Measurements from ENCODE around the gene CTXN3. TPM values are rescaled to one million over a fixed set of nuclear protein-coding genes. Genes with fewer than 3 reads are reported as not detected.

Gene CTXN3
- total and polyA plus RNA-seq, 10 of the 15 experiments (the other 5 are each of a cell fraction or from before 2014, with no cell fraction given), result not detected

DNA sequence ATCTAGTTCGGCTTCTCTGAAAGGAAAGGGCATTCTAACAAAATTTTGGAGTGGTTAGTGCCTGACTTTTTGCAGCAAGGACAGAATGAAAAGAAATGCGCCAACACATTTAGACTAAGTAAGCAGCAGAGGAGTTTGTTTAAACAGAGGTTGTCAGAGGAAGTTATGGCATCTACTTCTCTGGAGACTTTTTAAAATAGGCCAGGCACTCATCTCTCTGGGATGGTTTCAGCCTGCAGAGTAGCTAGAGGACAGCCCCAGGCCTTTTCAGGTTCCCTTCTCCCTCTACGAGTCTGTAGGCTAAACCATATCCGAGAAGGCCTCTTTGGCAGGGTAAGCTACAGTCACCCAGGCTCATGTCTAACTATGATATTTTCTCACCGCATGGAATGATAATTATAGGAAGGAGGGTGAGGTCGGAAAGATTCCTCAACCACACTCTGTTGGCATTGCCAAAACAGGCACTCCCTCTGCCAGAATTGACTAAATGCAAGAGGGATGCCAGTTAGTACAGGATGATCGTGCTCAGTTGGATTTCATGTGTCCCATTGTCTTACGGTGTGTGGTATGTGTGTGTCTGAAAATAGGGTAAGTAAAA, 1.4 kb upstream of the CTXN3 start:
- H3K27ac ChIP-seq (ENCODE audit: control insufficient read depth, insufficient read depth), result no peak overlapping the region
- FAIRE-seq (no peak), DNase-seq (ENCODE audit: low read depth, low spot score) (no peak), ATAC-seq (no peak)
- H3K4me2 ChIP-seq (ENCODE audit: control insufficient read depth, insufficient read depth), result no peak overlapping the region
- in situ Hi-C loops (cut with MboI), result no loop called here
- H3K27me3 ChIP-seq (replicated peaks in 1 of 2; ENCODE audit: control insufficient read depth in 2 of 2, insufficient read depth in 2 of 2, low read length in 1 of 2), result no peaks in the 10 kb centered on the region
- H3K79me2 ChIP-seq (ENCODE audit: control insufficient read depth, insufficient read depth, low read length), result no peaks in the 10 kb centered on the region
- no peaks in the 10 kb centered on the region for H4K20me1 ChIP-seq (ENCODE audit: control insufficient read depth, insufficient read depth)
- SMC1A ChIA-PET (ENCODE audit: uncharacterized antibody, unreplicated experiment), result interaction anchor here (0.5 to 2.6 kb wide), 6 partner anchors 13 to 77 kb away, joined by 3 to 6 read pairs (median 4); no protein-coding TSS in a partner anchor
- WGBS (ENCODE audit: insufficient coverage, insufficient replicate concordance, low lambda C conversion rate, missing lambda C conversion rate), result 58% methylated on average over 8 of the region's 8 CpGs
- CTCF ChIA-PET, result no interaction called here
- POLR2A ChIA-PET, result no interaction called here
- BruUV-seq (replicated peaks), result no TSS peak
- no peaks in the 10 kb centered on the region for H3K36me3 ChIP-seq (ENCODE audit: control insufficient read depth in 2 of 2, insufficient read depth in 2 of 2, low read length in 1 of 2)
- H3K9ac ChIP-seq (ENCODE audit: control insufficient read depth, insufficient read depth, low read length), result no peak overlapping the region
- RAD21 ChIA-PET (ENCODE audit: unreplicated experiment), result no interaction called here
- H3K4me1 ChIP-seq (ENCODE audit: control insufficient read depth, insufficient read depth, low read length), result no peaks in the 10 kb centered on the region
- no peaks in the 10 kb centered on the region for H3K9me3 ChIP-seq (replicated peaks; ENCODE audit: control insufficient read depth, insufficient read depth, low read length)
- H2AFZ ChIP-seq (ENCODE audit: control insufficient read depth, low read depth, low read length), result no peak overlapping the region
- H3K4me3 ChIP-seq, result no peak overlapping the region
- intact Hi-C loops (cut with micrococcal nuclease; ENCODE audit: unreplicated experiment), result no loop called here
- no peak for TF ChIP-seq E2F4 (IDR thresholded peaks at IDR 0.05; ENCODE audit: low read depth, low read length)
- TF ChIP-seq, protein P1, sequence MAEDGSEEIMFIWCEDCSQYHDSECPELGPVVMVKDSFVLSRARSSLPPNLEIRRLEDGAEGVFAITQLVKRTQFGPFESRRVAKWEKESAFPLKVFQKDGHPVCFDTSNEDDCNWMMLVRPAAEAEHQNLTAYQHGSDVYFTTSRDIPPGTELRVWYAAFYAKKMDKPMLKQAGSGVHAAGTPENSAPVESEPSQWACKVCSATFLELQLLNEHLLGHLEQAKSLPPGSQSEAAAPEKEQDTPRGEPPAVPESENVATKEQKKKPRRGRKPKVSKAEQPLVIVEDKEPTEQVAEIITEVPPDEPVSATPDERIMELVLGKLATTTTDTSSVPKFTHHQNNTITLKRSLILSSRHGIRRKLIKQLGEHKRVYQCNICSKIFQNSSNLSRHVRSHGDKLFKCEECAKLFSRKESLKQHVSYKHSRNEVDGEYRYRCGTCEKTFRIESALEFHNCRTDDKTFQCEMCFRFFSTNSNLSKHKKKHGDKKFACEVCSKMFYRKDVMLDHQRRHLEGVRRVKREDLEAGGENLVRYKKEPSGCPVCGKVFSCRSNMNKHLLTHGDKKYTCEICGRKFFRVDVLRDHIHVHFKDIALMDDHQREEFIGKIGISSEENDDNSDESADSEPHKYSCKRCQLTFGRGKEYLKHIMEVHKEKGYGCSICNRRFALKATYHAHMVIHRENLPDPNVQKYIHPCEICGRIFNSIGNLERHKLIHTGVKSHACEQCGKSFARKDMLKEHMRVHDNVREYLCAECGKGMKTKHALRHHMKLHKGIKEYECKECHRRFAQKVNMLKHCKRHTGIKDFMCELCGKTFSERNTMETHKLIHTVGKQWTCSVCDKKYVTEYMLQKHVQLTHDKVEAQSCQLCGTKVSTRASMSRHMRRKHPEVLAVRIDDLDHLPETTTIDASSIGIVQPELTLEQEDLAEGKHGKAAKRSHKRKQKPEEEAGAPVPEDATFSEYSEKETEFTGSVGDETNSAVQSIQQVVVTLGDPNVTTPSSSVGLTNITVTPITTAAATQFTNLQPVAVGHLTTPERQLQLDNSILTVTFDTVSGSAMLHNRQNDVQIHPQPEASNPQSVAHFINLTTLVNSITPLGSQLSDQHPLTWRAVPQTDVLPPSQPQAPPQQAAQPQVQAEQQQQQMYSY (CRISPR knock-in tag; IDR thresholded peaks at IDR 0.05), result no peak
- TF ChIP-seq FOXM1 (IDR thresholded peaks at IDR 0.05; ENCODE audit: low read depth, low read length), result no peak
- no peak for TF ChIP-seq E2F8 (IDR thresholded peaks at IDR 0.05; ENCODE audit: low read depth, partially characterized antibody)
- TF ChIP-seq ZBTB4 (CRISPR knock-in tag; IDR thresholded peaks at IDR 0.05), result no peak
- no peak for TF ChIP-seq GATAD2B (conservative IDR thresholded peaks at IDR 0.05; ENCODE audit: low read depth)
- no peak for TF ChIP-seq IKZF2 (IDR thresholded peaks at IDR 0.05)
- no peak for TF ChIP-seq ATF2 (IDR thresholded peaks at IDR 0.05; ENCODE audit: low read length)
- TF ChIP-seq SREBF1 (IDR thresholded peaks at IDR 0.05; ENCODE audit: low read length), result no peak
- TF ChIP-seq CREM (IDR thresholded peaks at IDR 0.05; ENCODE audit: low read depth), result no peak
- TF ChIP-seq CBX3 (IDR thresholded peaks at IDR 0.05; ENCODE audit: borderline replicate concordance, low read depth), result no peak
- no peak for TF ChIP-seq PML (IDR thresholded peaks at IDR 0.05; ENCODE audit: low read length)
